SU-DHL-6 (cell line): ENCODE results near the gene LRRC4C.

Experiments used
- EZH2phosphoT487 ChIP-seq: fragments of 200-600 bp; sonication (generic), shearing (Covaris generic); conservative IDR thresholded peaks from 2 replicates; pipeline ENCODE4 v1.6.1; 2018; ENCODE audit warnings: mild to moderate bottlenecking, antibody characterized with exemption, low read length, moderate library complexity, mixed read lengths
- TF ChIP-seq, protein P1 (sequence below): fragments of 200-600 bp; sonication (generic); IDR thresholded peaks from one replicate; pipeline ENCODE4 v1.5.1; 2017; ENCODE audit warnings: antibody characterized with exemption, mild to moderate bottlenecking, low read length, moderate library complexity; ENCODE audit not compliant: insufficient read depth, poor library complexity, severe bottlenecking

DNA sequence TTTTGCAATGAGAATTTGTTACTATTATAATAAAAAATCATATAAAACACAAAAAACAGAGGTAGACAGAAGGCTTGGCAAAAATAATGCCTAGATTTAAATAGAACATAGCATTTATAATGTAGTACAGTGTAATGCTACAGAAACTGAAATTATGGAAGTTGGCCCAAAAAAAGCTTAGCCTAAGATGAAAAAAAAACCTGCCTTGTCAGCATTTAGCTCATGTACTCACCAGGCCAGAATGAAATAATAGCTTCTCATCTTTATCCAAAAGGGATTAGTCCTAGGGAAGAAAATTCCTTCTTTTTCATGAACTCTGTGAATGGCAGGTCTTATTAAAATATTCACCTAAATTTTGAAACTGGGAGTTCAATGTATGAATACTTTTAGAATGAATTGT, 951.1 kb downstream of the LRRC4C start:
- TF ChIP-seq, protein P1, sequence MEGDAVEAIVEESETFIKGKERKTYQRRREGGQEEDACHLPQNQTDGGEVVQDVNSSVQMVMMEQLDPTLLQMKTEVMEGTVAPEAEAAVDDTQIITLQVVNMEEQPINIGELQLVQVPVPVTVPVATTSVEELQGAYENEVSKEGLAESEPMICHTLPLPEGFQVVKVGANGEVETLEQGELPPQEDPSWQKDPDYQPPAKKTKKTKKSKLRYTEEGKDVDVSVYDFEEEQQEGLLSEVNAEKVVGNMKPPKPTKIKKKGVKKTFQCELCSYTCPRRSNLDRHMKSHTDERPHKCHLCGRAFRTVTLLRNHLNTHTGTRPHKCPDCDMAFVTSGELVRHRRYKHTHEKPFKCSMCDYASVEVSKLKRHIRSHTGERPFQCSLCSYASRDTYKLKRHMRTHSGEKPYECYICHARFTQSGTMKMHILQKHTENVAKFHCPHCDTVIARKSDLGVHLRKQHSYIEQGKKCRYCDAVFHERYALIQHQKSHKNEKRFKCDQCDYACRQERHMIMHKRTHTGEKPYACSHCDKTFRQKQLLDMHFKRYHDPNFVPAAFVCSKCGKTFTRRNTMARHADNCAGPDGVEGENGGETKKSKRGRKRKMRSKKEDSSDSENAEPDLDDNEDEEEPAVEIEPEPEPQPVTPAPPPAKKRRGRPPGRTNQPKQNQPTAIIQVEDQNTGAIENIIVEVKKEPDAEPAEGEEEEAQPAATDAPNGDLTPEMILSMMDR: no peak
- TF ChIP-seq EZH2phosphoT487: no peak
